ENCODE measurements around the gene SAMD11. TPM values are rescaled to one million over a fixed set of nuclear protein-coding genes. Genes with fewer than 3 reads are reported as not detected.

The SAMD11 gene
- total RNA-seq, 1 donor from 2014 or later, result 46.2 TPM

DNA sequence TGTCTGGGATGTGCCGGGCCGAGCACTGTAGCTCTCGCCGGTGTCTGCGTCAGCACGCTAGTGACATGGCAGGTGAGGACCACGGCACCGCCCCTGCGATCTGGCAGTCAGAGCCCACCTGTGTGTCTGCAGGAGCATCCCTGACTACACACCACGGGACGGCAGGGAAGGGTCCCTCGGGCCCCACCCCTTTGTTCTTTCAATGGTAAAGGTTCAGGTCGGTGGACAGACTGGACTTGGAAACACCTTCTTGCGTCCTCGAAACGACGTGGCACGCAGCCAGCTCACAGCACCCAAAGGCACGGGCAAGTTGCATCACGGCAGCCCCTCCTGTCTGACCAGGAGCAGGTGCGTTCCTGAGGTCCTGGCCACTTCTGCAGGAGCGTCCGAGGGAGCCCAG lies 3.7 kb upstream of the SAMD11 start:
- TF ChIP-seq, protein P1, sequence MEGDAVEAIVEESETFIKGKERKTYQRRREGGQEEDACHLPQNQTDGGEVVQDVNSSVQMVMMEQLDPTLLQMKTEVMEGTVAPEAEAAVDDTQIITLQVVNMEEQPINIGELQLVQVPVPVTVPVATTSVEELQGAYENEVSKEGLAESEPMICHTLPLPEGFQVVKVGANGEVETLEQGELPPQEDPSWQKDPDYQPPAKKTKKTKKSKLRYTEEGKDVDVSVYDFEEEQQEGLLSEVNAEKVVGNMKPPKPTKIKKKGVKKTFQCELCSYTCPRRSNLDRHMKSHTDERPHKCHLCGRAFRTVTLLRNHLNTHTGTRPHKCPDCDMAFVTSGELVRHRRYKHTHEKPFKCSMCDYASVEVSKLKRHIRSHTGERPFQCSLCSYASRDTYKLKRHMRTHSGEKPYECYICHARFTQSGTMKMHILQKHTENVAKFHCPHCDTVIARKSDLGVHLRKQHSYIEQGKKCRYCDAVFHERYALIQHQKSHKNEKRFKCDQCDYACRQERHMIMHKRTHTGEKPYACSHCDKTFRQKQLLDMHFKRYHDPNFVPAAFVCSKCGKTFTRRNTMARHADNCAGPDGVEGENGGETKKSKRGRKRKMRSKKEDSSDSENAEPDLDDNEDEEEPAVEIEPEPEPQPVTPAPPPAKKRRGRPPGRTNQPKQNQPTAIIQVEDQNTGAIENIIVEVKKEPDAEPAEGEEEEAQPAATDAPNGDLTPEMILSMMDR (IDR thresholded peaks at IDR 0.05; ENCODE audit: partially characterized antibody, unreplicated experiment), result no peak
- Mint-ChIP-seq H3K4me1 (ENCODE audit: low read depth, unreplicated experiment) (peaks cover 14% of the 10 kb centered on the region), H3K36me3 (ENCODE audit: unreplicated experiment) (peaks cover 6% of the 10 kb centered on the region), H3K27ac (ENCODE audit: unreplicated experiment) (no peak overlapping the region), H3K9me3 (ENCODE audit: unreplicated experiment) (peaks cover 17% of the 10 kb centered on the region), H3K27me3 (ENCODE audit: unreplicated experiment) (peaks cover 25% of the 10 kb centered on the region), H3K4me3 (ENCODE audit: unreplicated experiment) (no peak overlapping the region)
- DNase-seq, result peak; percentile 15

DNA sequence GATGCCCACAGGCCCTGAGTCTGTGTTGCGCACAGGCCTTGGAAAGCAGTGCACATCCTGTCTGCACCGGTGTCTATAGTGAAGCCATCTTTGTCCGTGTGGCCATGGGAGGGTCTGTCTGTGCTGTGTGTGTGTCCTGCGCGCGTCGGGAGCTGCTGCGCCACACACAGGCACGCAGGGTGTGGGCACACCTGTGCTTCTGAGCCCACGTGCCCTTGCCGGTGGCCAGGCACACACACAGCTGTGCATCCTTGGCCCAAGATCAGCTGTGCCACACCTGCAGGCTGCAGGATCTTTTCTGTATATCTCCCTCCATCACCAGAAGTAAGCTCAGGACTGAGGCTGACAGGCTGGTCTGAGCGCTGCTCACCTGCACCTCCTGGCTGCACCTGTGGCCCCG lies 3.2 kb upstream of the SAMD11 start:
- Mint-ChIP-seq H3K4me3 (ENCODE audit: unreplicated experiment) (peak overlapping the region; percentile 73), H3K9me3 (ENCODE audit: unreplicated experiment) (peaks cover 13% of the 10 kb centered on the region), H3K27ac (ENCODE audit: unreplicated experiment) (no peak overlapping the region), H3K36me3 (ENCODE audit: unreplicated experiment) (peaks cover 3% of the 10 kb centered on the region), H3K4me1 (ENCODE audit: low read depth, unreplicated experiment) (peaks cover 14% of the 10 kb centered on the region), H3K27me3 (ENCODE audit: unreplicated experiment) (peaks cover 23% of the 10 kb centered on the region)
- peak; percentile 13 for DNase-seq
- TF ChIP-seq, protein P1 (IDR thresholded peaks at IDR 0.05; ENCODE audit: partially characterized antibody, unreplicated experiment), result no peak

DNA sequence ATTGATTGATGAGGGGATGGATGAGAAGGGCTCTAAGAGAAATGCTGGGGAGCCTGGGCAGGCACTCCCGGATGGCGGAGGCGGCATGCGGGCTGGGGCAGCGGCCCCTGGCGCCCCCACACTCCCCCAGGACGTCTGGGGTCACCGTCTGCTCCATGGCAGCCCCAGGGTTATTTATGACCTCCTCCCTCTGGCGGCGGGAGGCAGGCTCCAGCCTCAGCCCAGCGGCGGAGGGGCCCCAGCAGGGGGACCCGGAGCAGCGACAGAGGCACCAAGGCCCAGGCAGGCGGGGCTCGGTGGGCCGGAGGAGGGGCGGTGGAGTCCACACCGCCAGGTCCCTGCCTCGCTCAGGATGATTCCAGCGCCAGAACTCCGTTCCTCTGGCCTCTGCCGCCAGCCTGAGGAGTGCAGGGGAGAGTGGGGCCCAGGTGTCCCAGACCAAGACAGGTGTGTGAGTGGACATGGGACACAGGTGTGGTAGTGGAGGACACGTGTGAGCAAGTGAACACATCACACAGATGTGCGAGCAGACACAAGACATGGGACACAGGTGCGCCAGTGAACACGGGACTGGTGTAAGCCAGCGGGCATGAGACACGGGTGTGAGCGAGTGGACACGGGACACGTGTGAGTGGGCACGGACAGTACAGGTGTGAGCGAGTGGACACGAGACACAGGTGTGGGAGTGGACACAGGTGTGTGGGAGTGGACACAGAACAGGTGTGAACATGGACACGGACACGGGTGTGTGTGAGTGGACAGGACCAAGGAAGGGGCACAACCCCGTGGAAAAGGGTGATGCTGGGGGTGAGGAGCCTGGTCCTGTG lies 2.5 kb upstream of the SAMD11 start:
- Mint-ChIP-seq H3K9me3 (ENCODE audit: unreplicated experiment) (peaks cover 13% of the 10 kb centered on the region), H3K4me1 (ENCODE audit: low read depth, unreplicated experiment) (peaks cover 14% of the 10 kb centered on the region), H3K36me3 (ENCODE audit: unreplicated experiment) (peaks cover 3% of the 10 kb centered on the region), H3K27me3 (ENCODE audit: unreplicated experiment) (peaks cover 21% of the 10 kb centered on the region), H3K4me3 (ENCODE audit: unreplicated experiment) (peak overlapping the region; percentile 73), H3K27ac (ENCODE audit: unreplicated experiment) (peak overlapping the region; percentile 38)
- TF ChIP-seq, protein P1 (IDR thresholded peaks at IDR 0.05; ENCODE audit: partially characterized antibody, unreplicated experiment), result peak; percentile 23
- DNase-seq, result peak; percentile 87

DNA sequence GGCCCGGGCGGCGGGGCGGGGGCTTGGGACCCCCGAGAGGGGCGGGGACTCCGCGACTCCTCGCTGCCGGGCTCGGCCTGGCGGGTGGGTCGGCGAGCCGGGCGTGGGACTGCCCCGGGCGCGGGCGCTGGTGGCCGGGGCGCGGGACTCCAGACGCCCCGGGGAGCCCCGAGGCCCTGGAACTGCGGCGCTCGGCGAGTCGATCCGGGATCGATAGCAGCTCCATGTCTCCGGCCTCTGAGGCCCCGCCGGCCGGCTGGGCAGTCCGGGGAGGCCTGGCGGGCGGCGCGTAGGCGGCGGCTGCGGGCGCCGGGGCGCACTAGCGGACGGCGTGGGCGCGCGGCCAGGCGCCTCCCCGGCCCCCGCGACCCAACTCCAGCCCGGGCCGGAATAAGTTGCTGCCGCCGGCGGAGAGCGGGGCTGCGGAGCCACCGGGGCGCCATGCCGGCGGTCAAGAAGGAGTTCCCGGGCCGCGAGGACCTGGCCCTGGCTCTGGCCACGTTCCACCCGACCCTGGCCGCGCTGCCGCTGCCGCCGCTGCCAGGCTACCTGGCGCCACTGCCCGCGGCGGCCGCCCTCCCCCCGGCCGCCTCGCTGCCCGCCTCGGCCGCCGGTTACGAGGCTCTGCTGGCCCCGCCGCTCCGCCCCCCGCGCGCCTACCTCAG lies 400 bp downstream of the SAMD11 start:
- peaks cover 20% of the 10 kb centered on the region for H3K4me1 Mint-ChIP-seq (ENCODE audit: low read depth, unreplicated experiment)
- TF ChIP-seq, protein P1 (IDR thresholded peaks at IDR 0.05; ENCODE audit: partially characterized antibody, unreplicated experiment), result no peak
- H3K27me3 Mint-ChIP-seq (ENCODE audit: unreplicated experiment), result peaks cover 21% of the 10 kb centered on the region
- no peak overlapping the region for H3K27ac Mint-ChIP-seq (ENCODE audit: unreplicated experiment)
- DNase-seq, result no peak
- no peak overlapping the region for H3K4me3 Mint-ChIP-seq (ENCODE audit: unreplicated experiment)
- peaks cover 3% of the 10 kb centered on the region for H3K36me3 Mint-ChIP-seq (ENCODE audit: unreplicated experiment)
- peaks cover 13% of the 10 kb centered on the region for H3K9me3 Mint-ChIP-seq (ENCODE audit: unreplicated experiment)
